ENCODE data around the gene GYG2. TPM values are rescaled to one million over a fixed set of nuclear protein-coding genes. Genes with fewer than 3 reads are reported as not detected.

GYG2 gene
- polyA plus RNA-seq, 1 donor from 2014 or later = 6.3 TPM

- Histone ChIP-seq H3K9ac (ENCODE audit: low read length) (no peak overlapping the region), H3K27me3 (ENCODE audit: insufficient read depth, low read depth, low read length) (no peaks in the 10 kb centered on the region), H3K4me2 (ENCODE audit: low read length) (no peak overlapping the region), H3K79me2 (replicated peaks; ENCODE audit: insufficient read depth, low read length) (no peaks in the 10 kb centered on the region), H3K4me3 (ENCODE audit: low read length) (no peak overlapping the region), H4K20me1 (ENCODE audit: insufficient read depth) (no peaks in the 10 kb centered on the region), H2AFZ (ENCODE audit: low read depth, low read length) (no peak overlapping the region), H3F3A (ENCODE audit: insufficient read depth, low read length, poor library complexity, severe bottlenecking) (no peaks in the 10 kb centered on the region), H3K9me3 (ENCODE audit: low read length) (no peaks in the 10 kb centered on the region), H3K36me3 (ENCODE audit: insufficient read depth, low read length) (no peaks in the 10 kb centered on the region), H3K9me2 (ENCODE audit: insufficient read depth, low read length) (no peaks in the 10 kb centered on the region), H3K27ac (ENCODE audit: low read length) (no peak overlapping the region)
- TF ChIP-seq SMC3 (conservative IDR thresholded peaks at IDR 0.05; ENCODE audit: poor library complexity) = no peak
- TF ChIP-seq MXI1 (conservative IDR thresholded peaks at IDR 0.05; ENCODE audit: poor library complexity, severe bottlenecking) = no peak
- no peak for TF ChIP-seq RAD21 (conservative IDR thresholded peaks at IDR 0.05)
- no peak for TF ChIP-seq POLR2AphosphoS5 (IDR thresholded peaks at IDR 0.05)
- TF ChIP-seq TAF1 (IDR thresholded peaks at IDR 0.05; ENCODE audit: low read depth) = no peak
- no peak for TF ChIP-seq CTCF (IDR thresholded peaks at IDR 0.05; ENCODE audit: poor library complexity, severe bottlenecking)
- TF ChIP-seq EP300 (conservative IDR thresholded peaks at IDR 0.05; ENCODE audit: poor library complexity, severe bottlenecking) = no peak
- TF ChIP-seq EZH2 (IDR thresholded peaks at IDR 0.05; ENCODE audit: borderline replicate concordance, insufficient read depth, low read length, poor library complexity, severe bottlenecking) = no peak
- no peak for TF ChIP-seq REST (IDR thresholded peaks at IDR 0.05; ENCODE audit: borderline replicate concordance)
Observed at GRCh38 chrX:2908125-2908685, 79.5 kb downstream of the GYG2 start.

- Histone ChIP-seq H3K79me2 (replicated peaks; ENCODE audit: insufficient read depth, low read length) (no peaks in the 10 kb centered on the region), H2AFZ (ENCODE audit: low read depth, low read length) (no peak overlapping the region), H3F3A (ENCODE audit: insufficient read depth, low read length, poor library complexity, severe bottlenecking) (no peaks in the 10 kb centered on the region), H3K27me3 (ENCODE audit: insufficient read depth, low read depth, low read length) (no peaks in the 10 kb centered on the region), H3K9me2 (ENCODE audit: insufficient read depth, low read length) (no peaks in the 10 kb centered on the region), H3K36me3 (ENCODE audit: insufficient read depth, low read length) (no peaks in the 10 kb centered on the region), H3K9ac (ENCODE audit: low read length) (no peak overlapping the region), H3K4me2 (ENCODE audit: low read length) (no peak overlapping the region), H4K20me1 (ENCODE audit: insufficient read depth) (no peaks in the 10 kb centered on the region), H3K4me3 (ENCODE audit: low read length) (no peak overlapping the region), H3K27ac (ENCODE audit: low read length) (no peak overlapping the region), H3K9me3 (ENCODE audit: low read length) (no peaks in the 10 kb centered on the region)
- TF ChIP-seq RAD21 (conservative IDR thresholded peaks at IDR 0.05) (no peak), SMC3 (conservative IDR thresholded peaks at IDR 0.05; ENCODE audit: poor library complexity) (no peak), POLR2AphosphoS5 (IDR thresholded peaks at IDR 0.05) (no peak), EZH2 (IDR thresholded peaks at IDR 0.05; ENCODE audit: borderline replicate concordance, insufficient read depth, low read length, poor library complexity, severe bottlenecking) (no peak), CTCF (IDR thresholded peaks at IDR 0.05; ENCODE audit: poor library complexity, severe bottlenecking) (no peak), MXI1 (conservative IDR thresholded peaks at IDR 0.05; ENCODE audit: poor library complexity, severe bottlenecking) (no peak)
Observed at GRCh38 chrX:2910109-2910508, 81.4 kb downstream of the GYG2 start.

All from neural cell (in vitro differentiated cells).